GM15510 (cell line): Measurements from ENCODE around the gene CDO1.

ENCODE experiments used
- POLR2A ChIP-seq: IDR thresholded peaks from 3 replicates; pipeline ENCODE4 v1.6.1; 2011; ENCODE audit warnings: borderline replicate concordance; ENCODE audit not compliant: insufficient read length; ENCODE audit errors: extremely low read depth

Gene CDO1

DNA sequence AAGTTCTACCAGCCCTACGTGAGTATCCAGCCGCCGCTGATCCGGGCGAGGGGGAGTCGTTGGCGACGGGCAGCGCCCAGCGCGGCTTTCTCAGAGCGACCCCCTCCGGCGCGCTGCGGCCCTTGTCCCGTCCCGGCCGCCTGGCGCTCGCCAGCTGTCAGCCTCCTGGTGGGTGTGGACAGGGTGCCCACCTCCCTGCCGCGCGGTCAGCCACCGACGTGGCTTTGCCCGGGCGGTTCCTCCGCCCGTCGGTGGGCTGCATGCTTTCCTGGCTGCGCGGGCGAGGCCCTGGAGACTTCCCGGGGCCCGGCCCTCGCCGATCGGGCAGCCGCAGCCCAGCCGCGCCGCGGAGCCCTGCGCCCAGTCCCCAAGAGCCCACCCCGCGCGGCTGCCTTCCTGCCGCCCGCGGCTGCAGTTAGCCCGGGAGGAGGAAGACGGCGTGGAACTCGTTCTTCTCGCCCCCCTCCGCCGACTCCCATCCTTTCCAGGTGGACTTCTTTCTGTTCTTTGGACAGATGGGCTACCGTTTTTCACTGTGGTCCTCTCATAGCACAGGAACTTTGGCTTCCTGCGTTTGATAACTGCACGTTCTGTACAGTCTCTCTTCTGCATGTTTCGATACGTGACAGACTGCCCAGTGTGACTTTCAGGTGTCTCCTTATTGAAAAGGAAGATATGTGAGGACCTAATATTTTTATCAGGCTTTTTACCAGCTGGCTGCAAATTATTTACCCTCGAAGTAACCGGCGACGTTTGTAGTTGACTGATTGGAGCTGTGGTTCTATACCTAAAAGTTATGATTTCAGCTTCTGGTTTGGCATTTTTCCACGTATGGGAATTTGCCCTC is 25.9 kb upstream of the CDO1 start:
- no peak for TF ChIP-seq POLR2A

- peak; percentile 92 for TF ChIP-seq POLR2A
These were observed 25.1 kb upstream of the CDO1 start, which contains the start of the genes AP3S1 and ATG12 for GRCh38 chr5:115841382-115842088. TSS of gene AP3S1 (plus strand) at chr5:115841935. CDS start at chr5:115842038, 103 bp downstream. TSS of gene ATG12 (minus strand) at chr5:115841565. CDS start at chr5:115841552, 13 bp downstream.

GRCh38 chr5:115840873-115841272 is 24.4 kb upstream of the CDO1 start:
- no peak for TF ChIP-seq POLR2A

DNA sequence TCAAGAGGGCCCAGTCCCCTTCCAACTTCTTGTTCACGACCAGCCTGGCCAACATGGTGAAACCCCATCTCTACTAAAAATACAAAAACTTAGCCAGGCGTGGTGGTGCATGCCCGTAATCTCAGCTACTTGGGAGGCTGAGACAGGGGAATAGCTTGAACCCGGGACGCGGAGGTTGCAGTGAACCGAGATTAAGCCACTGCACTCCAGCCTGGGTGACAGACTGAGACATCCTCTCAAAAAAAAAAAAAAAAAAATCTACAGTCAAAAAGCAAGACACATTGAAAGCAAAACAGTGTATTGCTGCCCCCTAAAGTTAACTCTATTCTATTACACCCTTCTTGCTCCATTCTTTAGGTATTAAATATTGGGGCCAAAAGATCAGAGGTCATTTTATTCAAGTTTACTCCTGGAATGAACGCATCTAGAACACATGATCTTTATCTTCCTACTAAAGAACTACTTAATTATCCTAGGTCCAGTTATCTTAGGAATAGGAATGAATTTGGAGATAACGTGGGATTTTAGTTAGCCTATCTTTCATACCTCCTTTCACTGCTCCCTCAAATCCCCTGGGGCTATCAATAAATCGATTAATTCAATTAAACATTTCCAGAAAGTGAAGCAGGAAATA is 22.5 kb upstream of the CDO1 start:
- no peak for TF ChIP-seq POLR2A

- TF ChIP-seq POLR2A = no peak
These were observed 19.0 kb upstream of the CDO1 start for GRCh38 chr5:115835481-115835880.

DNA sequence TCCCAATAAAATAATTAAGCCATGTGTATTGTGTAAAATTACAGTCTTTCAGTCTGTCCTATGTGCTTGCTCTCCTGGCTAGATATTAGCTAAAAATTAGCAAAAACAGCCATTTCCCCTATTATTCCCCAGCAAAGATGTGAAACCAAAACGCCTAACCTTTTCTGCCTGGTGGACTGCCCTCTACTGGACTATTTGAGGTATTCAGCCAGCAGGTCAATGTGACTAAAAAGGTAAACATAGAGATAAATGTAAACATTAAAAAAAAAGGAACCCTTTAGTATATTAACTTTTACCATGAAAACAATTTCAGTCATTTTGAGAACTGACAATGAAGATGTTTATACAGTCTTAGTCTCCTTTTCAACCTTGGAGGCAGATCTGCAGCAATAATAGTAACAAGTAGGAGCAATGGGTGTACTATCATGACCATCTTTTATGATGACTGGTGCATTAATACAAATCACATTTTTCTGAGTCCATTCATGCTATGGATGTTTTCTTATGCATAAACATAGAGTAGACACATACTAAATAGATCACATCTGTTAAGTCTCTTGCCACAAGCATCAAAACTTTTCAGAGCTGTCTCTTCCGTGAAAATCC is 14.8 kb upstream of the CDO1 start:
- TF ChIP-seq POLR2A = no peak

- TF ChIP-seq POLR2A = no peak
These were observed 13.5 kb upstream of the CDO1 start for GRCh38 chr5:115829913-115830312.

- TF ChIP-seq POLR2A = no peak
These were observed 9.5 kb upstream of the CDO1 start for GRCh38 chr5:115825948-115826347.

DNA sequence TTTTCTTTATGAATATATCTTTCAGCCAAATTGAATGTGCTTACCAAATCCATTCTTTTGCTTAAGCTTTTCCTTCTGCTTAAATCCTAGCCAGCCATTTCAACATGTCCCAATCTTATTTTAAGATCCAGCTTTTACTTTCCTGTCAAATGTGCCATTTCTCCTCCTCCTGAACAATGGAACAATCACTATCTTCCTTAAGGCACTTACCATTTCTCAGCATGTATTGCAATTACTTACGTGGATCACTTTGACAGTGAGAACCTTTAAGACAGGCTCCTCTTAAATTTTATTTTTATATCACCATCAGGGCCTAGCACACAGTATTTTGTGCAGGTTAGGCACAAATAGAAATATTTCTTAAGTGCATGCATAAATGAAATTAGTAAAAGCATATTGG is 4.4 kb upstream of the CDO1 start:
- no peak for TF ChIP-seq POLR2A

DNA sequence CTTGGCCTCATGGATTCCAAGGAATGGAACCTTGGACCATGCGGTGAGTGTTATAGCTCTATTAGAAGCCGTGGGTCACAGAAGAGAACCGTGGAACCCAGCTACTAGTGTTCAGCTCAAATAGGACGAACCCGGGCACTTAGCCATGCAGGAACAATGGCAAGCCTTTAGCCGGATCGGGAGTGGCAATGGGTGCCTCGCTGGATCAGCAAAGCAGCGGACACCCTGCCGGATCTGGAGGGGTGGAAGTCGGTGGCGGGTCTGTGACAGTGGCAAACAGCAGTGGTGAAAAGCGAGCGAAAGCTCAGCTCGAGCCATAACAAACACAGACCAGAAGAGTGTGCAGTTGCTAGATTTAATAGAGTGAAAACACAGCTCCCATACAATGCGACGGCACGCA is 2.4 kb upstream of the CDO1 start:
- TF ChIP-seq POLR2A = no peak

DNA sequence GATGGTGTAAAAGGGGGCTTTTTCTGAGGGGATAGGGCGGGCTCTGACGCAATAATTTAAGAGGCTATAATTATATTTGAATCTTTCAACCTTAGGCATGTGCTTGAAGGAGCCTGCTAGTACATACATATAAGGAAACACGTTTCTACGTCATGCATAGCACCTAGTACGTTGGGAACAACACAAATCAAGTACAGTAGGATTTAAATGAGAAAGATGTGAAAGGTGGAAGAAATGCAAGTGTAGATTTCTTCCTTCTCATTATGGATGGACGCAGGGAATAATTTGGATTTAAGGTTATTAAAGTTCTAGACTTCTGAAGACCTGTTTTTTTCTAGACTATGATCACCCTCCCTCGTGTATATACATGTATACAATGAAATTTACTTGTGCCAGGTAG is 927 bp upstream of the CDO1 start:
- no peak for TF ChIP-seq POLR2A

DNA sequence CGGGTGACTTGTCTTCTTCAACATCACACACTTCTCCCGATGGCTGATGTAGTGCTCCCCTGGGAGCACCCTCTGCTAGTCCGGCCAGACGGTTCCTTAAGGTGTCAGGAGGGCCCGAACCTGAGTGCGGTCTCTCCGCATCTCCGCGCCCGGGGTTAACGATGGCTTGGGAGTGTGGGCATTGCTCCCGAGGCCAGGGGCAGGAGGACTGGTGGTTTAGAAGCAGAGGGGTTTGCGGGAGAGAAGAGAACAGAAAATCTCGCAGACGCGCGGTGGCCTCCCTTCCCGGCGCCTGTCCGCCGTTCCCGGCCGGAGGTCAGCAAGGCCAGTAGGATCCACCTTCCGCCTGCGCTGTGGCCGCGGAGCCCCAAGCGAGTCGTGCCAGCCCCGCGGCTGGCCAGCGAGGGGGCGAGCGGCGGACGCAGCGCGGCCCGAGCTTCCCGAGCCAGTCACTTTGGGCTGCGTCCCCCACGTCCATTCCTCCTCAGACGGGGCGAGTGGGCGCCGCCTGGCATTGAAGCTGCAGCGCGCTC is 700 bp downstream of the CDO1 start:
- TF ChIP-seq POLR2A = no peak

GRCh38 chr5:115815006-115815692 is 1.3 kb downstream of the CDO1 start:
- no peak for TF ChIP-seq POLR2A

DNA sequence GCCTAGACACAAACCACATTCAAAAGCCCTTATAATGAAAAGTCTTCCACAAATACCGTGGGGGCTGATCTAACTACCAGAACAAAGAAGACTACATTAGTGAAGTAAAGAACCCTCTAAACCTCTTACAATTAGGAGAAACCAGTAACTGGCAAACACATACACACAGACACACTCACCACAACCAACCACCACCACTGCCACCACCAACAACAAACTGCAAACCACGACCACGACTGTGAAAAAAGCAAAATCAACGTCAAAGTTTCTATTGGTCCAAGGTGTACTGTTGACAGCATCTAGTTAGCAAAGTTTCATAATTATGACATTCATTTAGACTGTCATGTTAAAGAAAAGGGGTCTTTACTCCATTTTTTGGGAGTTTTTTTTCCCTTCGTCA is 2.7 kb downstream of the CDO1 start:
- no peak for TF ChIP-seq POLR2A
